ENCODE data around the gene CTCFL.

CTCFL gene

DNA sequence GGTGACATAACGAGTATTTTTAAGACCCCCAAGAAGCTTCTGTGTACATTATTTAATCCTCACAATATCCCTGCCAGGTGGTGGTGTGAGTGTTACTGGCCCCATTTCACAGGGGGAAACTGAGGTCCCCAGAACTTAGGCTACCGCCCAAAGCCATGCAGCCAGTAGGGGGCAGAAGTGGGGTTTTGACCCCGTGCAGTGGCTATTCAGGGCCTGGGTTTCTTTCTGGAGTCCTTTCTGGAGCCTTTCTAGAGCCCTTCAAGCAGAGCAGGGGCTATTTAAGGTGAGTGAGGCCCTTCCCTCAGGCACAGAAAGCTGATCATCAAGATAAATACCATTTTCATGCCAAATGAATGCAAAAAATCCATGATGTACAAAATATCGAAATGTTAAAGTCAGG, 59.0 kb downstream of the CTCFL start:
- TF ChIP-seq CTCF (IDR thresholded peaks at IDR 0.05; ENCODE audit: low read length, missing control alignments): no peak
- no peak overlapping the region for H3K4me3 ChIP-seq (replicated peaks; ENCODE audit: low read depth, low read length)
- no peak for DNase-seq (ENCODE audit: low read depth)

DNA sequence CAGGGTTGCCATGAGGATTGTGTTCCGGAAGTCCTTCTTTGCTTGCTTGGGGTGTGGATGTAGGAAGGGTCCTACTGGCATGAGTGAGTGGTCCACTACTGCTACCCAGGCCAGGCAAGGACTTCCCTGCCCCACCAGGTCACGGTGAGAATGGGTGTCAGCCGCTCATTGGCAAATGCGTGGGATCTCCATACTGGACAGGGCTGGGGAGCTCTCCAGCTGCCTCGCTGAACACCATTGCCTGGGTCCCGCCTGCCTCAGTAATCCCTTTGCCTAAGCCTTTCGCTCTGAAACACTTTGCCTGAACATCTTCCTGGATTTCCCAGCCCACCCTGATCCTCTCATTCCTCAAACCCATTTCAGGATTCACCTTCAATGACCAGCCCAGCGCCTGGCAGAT, 59.5 kb downstream of the CTCFL start:
- DNase-seq (ENCODE audit: low read depth): no peak
- no peak for TF ChIP-seq CTCF (IDR thresholded peaks at IDR 0.05; ENCODE audit: low read length, missing control alignments)
- no peak overlapping the region for H3K4me3 ChIP-seq (replicated peaks; ENCODE audit: low read depth, low read length)

- no peak overlapping the region for H3K4me3 ChIP-seq (replicated peaks; ENCODE audit: low read depth, low read length)
- DNase-seq (ENCODE audit: low read depth): peak; percentile 28
- peak; percentile 13 for TF ChIP-seq CTCF (IDR thresholded peaks at IDR 0.05; ENCODE audit: low read length, missing control alignments)
These were observed 60.2 kb downstream of the CTCFL start for GRCh38 chr20:57464642-57465211.

DNA sequence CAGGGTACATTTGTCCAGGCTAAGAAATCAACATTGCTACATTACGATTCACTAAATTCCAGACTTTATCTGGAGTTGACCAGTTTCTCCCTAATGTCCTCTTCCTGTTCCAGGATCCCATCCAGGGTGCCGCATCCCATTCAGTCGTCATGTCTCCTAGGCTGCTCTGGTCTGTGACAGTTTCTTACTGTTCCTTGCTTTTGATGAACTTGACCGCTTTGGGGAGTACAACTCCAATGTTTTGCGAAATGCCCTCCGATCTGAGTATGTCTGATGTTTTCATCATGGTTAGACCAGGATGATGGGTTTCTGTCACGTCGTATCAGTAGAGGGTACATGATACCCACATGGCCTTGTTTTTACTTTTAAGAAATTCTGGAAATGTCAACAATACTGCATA, 62.2 kb downstream of the CTCFL start:
- H3K4me3 ChIP-seq (replicated peaks; ENCODE audit: low read depth, low read length): no peak overlapping the region
- TF ChIP-seq CTCF (IDR thresholded peaks at IDR 0.05; ENCODE audit: low read length, missing control alignments): no peak

GRCh38 chr20:57461726-57462125, 63.2 kb downstream of the CTCFL start:
- no peak for DNase-seq (ENCODE audit: low read depth)
- no peak overlapping the region for H3K4me3 ChIP-seq (replicated peaks; ENCODE audit: low read depth, low read length)
- TF ChIP-seq CTCF (IDR thresholded peaks at IDR 0.05; ENCODE audit: low read length, missing control alignments): no peak

More for the DNA sequence above, 62.2 kb downstream of the CTCFL start:
- DNase-seq (ENCODE audit: low read depth): no peak

DNA sequence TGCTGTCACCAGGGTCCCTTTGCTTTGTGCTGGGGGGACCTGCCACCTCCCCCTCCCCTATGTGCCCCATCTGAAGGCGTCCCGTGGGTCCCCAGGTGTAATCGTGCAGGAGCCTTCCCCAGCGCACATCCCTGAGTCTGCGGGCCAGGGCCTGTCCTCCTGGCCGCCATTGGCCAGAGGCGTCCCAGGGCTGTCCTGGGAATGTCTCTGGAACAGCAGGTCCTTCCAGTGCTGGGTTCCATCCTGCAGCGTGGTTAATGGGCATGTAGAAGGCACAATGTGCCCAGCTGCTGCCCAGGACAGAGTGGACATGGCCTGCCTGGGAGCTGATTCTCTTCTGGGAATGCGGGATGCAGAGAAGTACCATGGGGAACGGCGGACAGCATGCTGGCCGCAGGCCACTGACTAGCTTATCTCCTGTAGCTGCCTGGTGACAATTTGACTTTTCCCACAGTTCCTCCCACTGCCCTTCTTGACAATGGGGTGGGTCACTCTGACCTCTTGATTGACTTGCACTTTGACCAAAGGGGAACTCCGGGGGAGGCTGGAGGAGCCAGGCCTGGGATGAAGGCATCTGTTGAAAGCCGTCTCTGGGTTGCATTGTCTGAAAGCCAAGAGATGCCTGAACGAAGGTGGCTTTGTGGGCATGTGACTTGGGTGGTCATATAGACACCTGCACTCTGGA, 64.0 kb downstream of the CTCFL start:
- no peak overlapping the region for H3K4me3 ChIP-seq (replicated peaks; ENCODE audit: low read depth, low read length)
- no peak for TF ChIP-seq CTCF (IDR thresholded peaks at IDR 0.05; ENCODE audit: low read length, missing control alignments)
- no peak for DNase-seq (ENCODE audit: low read depth)

- no peak for DNase-seq (ENCODE audit: low read depth)
- TF ChIP-seq CTCF (IDR thresholded peaks at IDR 0.05; ENCODE audit: low read length, missing control alignments): no peak
- H3K4me3 ChIP-seq (replicated peaks; ENCODE audit: low read depth, low read length): no peak overlapping the region
These were observed 65.0 kb downstream of the CTCFL start for GRCh38 chr20:57459897-57460296.
